Erythroblast (primary cell): Measurements from ENCODE around the gene TBKBP1.

Source experiments
- GATA1 ChIP-seq: IDR thresholded peaks from 2 replicates; pipeline ENCODE4 v1.6.1; 2011; ENCODE audit warnings: low read depth, mild to moderate bottlenecking, control low read depth, low read length, moderate library complexity
- POLR2A ChIP-seq: IDR thresholded peaks from 2 replicates; pipeline ENCODE4 v1.6.1; 2011; ENCODE audit warnings: mild to moderate bottlenecking, low read length

DNA sequence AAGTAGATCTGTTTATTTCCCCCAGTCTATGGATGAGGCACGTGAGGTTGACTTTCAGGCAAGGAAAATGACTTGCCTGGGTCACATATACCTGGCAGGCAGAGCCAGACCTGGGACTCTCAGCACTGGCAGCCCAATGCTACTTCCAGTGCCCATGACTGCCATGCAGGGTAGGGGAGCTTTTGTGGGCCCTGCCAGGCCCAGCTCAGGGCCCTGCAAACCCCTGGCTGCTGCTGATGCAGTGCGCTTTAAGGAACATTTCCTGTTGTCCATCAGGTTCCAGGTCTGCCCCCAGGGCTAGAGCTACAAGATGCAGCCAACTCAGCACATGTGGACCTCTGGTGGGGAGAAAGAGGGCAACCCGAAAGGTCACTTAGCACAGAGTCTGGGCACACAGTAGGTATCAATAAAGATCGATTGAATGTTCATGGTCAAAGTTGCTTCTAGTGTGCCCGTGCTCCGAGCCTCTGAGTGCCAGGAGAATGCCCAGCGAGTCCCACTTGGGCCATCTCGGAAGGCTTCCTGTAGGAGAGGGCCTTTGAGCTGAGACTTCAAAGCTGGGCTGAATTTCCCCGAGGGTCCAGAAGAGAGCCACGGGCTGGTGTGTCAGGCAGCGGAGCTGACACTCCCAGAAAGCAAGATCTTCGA is 38.6 kb downstream of the TBKBP1 start:
- TF ChIP-seq POLR2A (no peak), GATA1 (no peak)
